GM13977 (cell line): ENCODE measurements around the gene NEURL2.
"Not testable (repeated sequence)": the region's sequence is repeated elsewhere in the genome, so short reads cannot be mapped to it uniquely, and the experiment has no call there.

Source experiments
- DNase-seq: peaks from one replicate; pipeline ENCODE4 v3.0.0; 2012; ENCODE audit warnings: low spot score
- CTCF ChIP-seq: IDR thresholded peaks from 2 replicates; pipeline ENCODE4 v1.5.1; 2012; ENCODE audit warnings: mild to moderate bottlenecking, control low read depth; ENCODE audit not compliant: insufficient read depth; ENCODE audit errors: extremely low read depth, missing control alignments
- in situ Hi-C: fragments of 300-500 bp; cut with MboI; formaldehyde crosslinking; loops from one replicate; pipeline ENCODE4 v1.12.0; 2022; ENCODE audit warnings: low sequenced_read_pairs, low pct_unique_long_range_greater_than_20kb, mixed read lengths, inconsistent platforms; ENCODE audit not compliant: unreplicated experiment

Gene NEURL2

GRCh38 chr20:45904583-45905504, 13.8 kb upstream of the NEURL2 start:
- no peak for TF ChIP-seq CTCF
- in situ Hi-C loops: no loop called here
- DNase-seq: no peak

GRCh38 chr20:45902199-45902701, 11.2 kb upstream of the NEURL2 start:
- no peak for DNase-seq
- in situ Hi-C loops: no loop called here
- no peak for TF ChIP-seq CTCF

- DNase-seq, in situ Hi-C loops: not testable (repeated sequence)
These were observed 10.3 kb upstream of the NEURL2 start for GRCh38 chr20:45901332-45901731.

- in situ Hi-C loops: no loop called here
- TF ChIP-seq CTCF: no peak
- DNase-seq: no peak
These were observed 8.2 kb upstream of the NEURL2 start for GRCh38 chr20:45899046-45899835.

GRCh38 chr20:45898285-45898684, 7.3 kb upstream of the NEURL2 start:
- no peak for TF ChIP-seq CTCF
- in situ Hi-C loops: no loop called here
- DNase-seq: no peak

GRCh38 chr20:45897692-45898091, 6.7 kb upstream of the NEURL2 start:
- DNase-seq: no peak
- in situ Hi-C loops: no loop called here
- TF ChIP-seq CTCF: no peak
